ENCODE measurements around the gene NIPAL3.

Gene NIPAL3

GRCh38 chr1:24389231-24389678 lies 26.3 kb upstream of the NIPAL3 start:
- TF ChIP-seq CTCF (IDR thresholded peaks at IDR 0.05; ENCODE audit: control insufficient read depth, insufficient read depth, low read depth, low read length, missing control alignments) = no peak

GRCh38 chr1:24390924-24391782 lies 24.4 kb upstream of the NIPAL3 start:
- TF ChIP-seq CTCF (IDR thresholded peaks at IDR 0.05; ENCODE audit: control insufficient read depth, insufficient read depth, low read depth, low read length, missing control alignments) = peak; percentile 98
- DNase-seq (ENCODE audit: low read depth) = no peak
- H3K4me3 ChIP-seq (ENCODE audit: control insufficient read depth, low read depth, low read length) = no peak overlapping the region

More at GRCh38 chr1:24389231-24389678, 26.3 kb upstream of the NIPAL3 start:
- no peak for DNase-seq (ENCODE audit: low read depth)
- H3K4me3 ChIP-seq (ENCODE audit: control insufficient read depth, low read depth, low read length) = no peak overlapping the region

GRCh38 chr1:24391882-24392603 lies 23.6 kb upstream of the NIPAL3 start:
- no peak overlapping the region for H3K4me3 ChIP-seq (ENCODE audit: control insufficient read depth, low read depth, low read length)
- no peak for DNase-seq (ENCODE audit: low read depth)
- TF ChIP-seq CTCF (IDR thresholded peaks at IDR 0.05; ENCODE audit: control insufficient read depth, insufficient read depth, low read depth, low read length, missing control alignments) = peak; percentile 73

GRCh38 chr1:24392604-24392946 lies 23.0 kb upstream of the NIPAL3 start:
- no peak for DNase-seq (ENCODE audit: low read depth)
- H3K4me3 ChIP-seq (ENCODE audit: control insufficient read depth, low read depth, low read length) = no peak overlapping the region
- TF ChIP-seq CTCF (IDR thresholded peaks at IDR 0.05; ENCODE audit: control insufficient read depth, insufficient read depth, low read depth, low read length, missing control alignments) = no peak

GRCh38 chr1:24392982-24393650 lies 22.5 kb upstream of the NIPAL3 start:
- TF ChIP-seq CTCF (IDR thresholded peaks at IDR 0.05; ENCODE audit: control insufficient read depth, insufficient read depth, low read depth, low read length, missing control alignments) = no peak
- no peak for DNase-seq (ENCODE audit: low read depth)
- H3K4me3 ChIP-seq (ENCODE audit: control insufficient read depth, low read depth, low read length) = no peak overlapping the region

GRCh38 chr1:24393892-24394291 lies 21.7 kb upstream of the NIPAL3 start:
- DNase-seq (ENCODE audit: low read depth) = no peak
- no peak for TF ChIP-seq CTCF (IDR thresholded peaks at IDR 0.05; ENCODE audit: control insufficient read depth, insufficient read depth, low read depth, low read length, missing control alignments)
- H3K4me3 ChIP-seq (ENCODE audit: control insufficient read depth, low read depth, low read length) = no peak overlapping the region

All from AG09309 (cell line).